Brain microvascular endothelial cell (primary cell): Measurements from ENCODE around the gene TEKT3.

ENCODE experiments used
- DNase-seq: peaks from one replicate; pipeline ENCODE4 v3.0.0-alpha.2; 2020
- H3K27ac ChIP-seq: fragments of 250-450 bp; sonication (Bioruptor Pico); 2 replicates; pipeline ENCODE4 v1.5.1; 2020; ENCODE audit warnings: mild to moderate bottlenecking, moderate library complexity
- H3K27me3 ChIP-seq: fragments of 250-450 bp; sonication (Bioruptor Pico); replicated peaks from 2 replicates; pipeline ENCODE4 v1.5.1; 2020; ENCODE audit warnings: mild to moderate bottlenecking
- H3K36me3 ChIP-seq: fragments of 250-450 bp; sonication (Bioruptor Pico); replicated peaks from 2 replicates; pipeline ENCODE4 v1.5.1; 2020; ENCODE audit warnings: mild to moderate bottlenecking
- H3K4me3 ChIP-seq: 2 replicates; pipeline ENCODE4 v1.5.1; 2011; ENCODE audit warnings: low read depth, mild to moderate bottlenecking, control low read depth, low read length, moderate library complexity
- in situ Hi-C: cut with HindIII; loops from 2 replicates; pipeline ENCODE4 v1.10.0; 2017; ENCODE audit warnings: low sequenced_read_pairs, low pct_ligation_motif_present
- TF ChIP-seq, protein P1 (sequence below): IDR thresholded peaks from 2 replicates; pipeline ENCODE4 v1.5.1; 2011; ENCODE audit warnings: low read depth, mild to moderate bottlenecking, moderate library complexity, low read length, control low read depth, inconsistent platforms; ENCODE audit errors: missing control alignments

The TEKT3 gene

GRCh38 chr17:15289285-15290183 lies 51.9 kb downstream of the TEKT3 start:
- in situ Hi-C loops = loop anchor here (25.0 kb wide), 1 partner anchor 198 kb away; no protein-coding TSS in a partner anchor
- DNase-seq = peak; percentile 71
- Histone ChIP-seq H3K4me3 (no peak overlapping the region), H3K27me3 (no peaks in the 10 kb centered on the region), H3K36me3 (no peaks in the 10 kb centered on the region), H3K27ac (peak overlapping the region; percentile 39)
- TF ChIP-seq, protein P1, sequence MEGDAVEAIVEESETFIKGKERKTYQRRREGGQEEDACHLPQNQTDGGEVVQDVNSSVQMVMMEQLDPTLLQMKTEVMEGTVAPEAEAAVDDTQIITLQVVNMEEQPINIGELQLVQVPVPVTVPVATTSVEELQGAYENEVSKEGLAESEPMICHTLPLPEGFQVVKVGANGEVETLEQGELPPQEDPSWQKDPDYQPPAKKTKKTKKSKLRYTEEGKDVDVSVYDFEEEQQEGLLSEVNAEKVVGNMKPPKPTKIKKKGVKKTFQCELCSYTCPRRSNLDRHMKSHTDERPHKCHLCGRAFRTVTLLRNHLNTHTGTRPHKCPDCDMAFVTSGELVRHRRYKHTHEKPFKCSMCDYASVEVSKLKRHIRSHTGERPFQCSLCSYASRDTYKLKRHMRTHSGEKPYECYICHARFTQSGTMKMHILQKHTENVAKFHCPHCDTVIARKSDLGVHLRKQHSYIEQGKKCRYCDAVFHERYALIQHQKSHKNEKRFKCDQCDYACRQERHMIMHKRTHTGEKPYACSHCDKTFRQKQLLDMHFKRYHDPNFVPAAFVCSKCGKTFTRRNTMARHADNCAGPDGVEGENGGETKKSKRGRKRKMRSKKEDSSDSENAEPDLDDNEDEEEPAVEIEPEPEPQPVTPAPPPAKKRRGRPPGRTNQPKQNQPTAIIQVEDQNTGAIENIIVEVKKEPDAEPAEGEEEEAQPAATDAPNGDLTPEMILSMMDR = no peak

DNA sequence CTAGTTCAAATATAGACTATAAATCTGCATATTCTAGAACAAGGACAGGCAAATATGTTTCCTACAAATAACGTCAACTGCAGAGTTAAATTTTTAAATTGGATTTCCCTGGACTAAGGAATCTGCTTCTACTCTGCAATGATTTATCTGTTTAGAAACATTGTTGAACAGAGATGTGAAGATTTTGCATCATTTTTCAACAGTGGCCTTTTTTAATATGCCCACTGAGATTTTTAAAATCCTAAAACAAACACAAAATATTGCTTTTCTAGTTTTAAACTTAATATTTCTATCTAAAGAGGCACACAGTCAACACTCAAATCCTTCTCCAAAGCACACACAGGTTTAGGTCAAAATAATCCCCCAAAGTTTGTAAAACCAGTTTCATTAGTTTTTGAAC lies 52.5 kb downstream of the TEKT3 start:
- in situ Hi-C loops = loop anchor here (25.0 kb wide), 1 partner anchor 198 kb away; no protein-coding TSS in a partner anchor
- Histone ChIP-seq H3K4me3 (no peak overlapping the region), H3K27me3 (no peaks in the 10 kb centered on the region), H3K27ac (no peak overlapping the region), H3K36me3 (no peaks in the 10 kb centered on the region)
- DNase-seq = no peak
- TF ChIP-seq, protein P1 = no peak

DNA sequence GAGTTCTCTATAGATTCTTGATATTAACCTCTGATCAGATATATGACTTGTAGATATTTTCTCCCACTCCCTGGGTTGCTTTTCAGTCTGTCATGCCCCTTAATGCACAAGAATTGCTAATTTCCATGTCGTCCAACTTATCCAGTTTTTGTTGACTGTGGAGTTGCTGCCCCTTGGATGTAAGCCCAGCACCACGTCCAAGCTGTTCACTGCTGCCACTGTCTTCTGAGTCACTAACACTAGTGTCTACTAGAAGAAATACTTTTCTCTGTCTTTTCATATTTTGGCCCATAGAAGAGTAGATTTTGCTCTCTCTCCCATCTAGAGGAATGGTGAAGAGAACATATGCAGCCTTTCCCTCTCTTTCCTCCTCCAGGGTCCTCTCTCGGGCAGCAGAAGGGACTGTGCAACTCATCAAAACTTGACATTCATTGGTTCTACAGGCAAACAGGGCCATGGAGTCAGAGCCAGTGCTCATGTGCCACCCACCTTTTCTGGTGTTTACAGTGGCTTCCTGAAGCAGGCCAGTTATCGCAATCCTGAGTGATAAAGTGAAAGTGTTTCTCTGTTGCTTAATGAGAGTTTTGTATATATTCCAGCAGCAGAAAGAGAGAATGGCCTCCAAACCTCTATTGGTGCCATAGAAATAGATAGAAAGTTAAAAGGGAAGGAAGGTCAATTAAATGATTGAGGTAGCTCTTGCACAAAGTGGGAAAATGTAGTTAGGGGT lies 53.7 kb downstream of the TEKT3 start:
- DNase-seq = no peak
- H3K27me3 ChIP-seq = no peaks in the 10 kb centered on the region
- no peak overlapping the region for H3K27ac ChIP-seq
- no peak overlapping the region for H3K4me3 ChIP-seq
- H3K36me3 ChIP-seq = no peaks in the 10 kb centered on the region
- in situ Hi-C loops = loop anchor here (25.0 kb wide), 1 partner anchor 200 kb away; no protein-coding TSS in a partner anchor
- TF ChIP-seq, protein P1 = no peak

DNA sequence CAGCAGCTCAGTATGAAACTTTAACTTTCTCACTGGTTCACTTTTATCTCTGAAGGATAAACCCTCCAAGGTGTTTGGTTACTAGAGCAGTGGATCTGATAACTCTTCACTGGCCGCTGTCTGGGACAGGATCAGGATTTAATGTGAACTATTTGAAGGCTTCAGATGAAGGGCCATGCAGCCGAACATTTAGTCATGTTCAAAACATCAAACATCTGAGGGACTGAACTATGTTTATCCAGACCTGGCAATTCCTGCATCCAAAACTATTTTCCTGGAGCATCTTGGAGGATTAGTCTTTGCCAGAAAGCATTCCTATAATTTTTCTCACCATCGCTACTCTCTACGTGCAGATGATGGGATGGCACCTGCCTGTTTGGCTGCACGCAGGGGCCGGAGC lies 55.9 kb downstream of the TEKT3 start:
- Histone ChIP-seq H3K27me3 (no peaks in the 10 kb centered on the region), H3K36me3 (no peaks in the 10 kb centered on the region), H3K4me3 (no peak overlapping the region), H3K27ac (no peak overlapping the region)
- DNase-seq = no peak
- TF ChIP-seq, protein P1 = no peak
- in situ Hi-C loops = loop anchor here (25.0 kb wide), 1 partner anchor 202 kb away; no protein-coding TSS in a partner anchor

DNA sequence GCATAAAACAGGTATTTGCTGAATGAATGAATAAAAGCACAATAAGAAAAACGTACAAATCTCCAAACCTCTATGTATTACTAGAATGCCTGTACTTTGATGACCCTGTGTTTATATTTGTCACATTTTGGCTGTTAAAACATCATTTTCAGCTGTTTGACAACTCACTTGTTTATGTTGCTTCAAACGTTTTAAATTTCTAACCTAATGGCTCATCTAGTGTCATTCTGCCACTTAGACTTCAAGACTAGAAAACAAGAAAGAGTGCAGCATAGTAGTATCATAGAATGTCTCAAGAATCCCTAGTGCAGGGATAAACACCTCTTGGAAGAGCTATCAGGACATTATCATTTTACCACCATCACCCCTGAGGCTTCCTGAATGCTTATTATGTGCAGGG lies 56.9 kb downstream of the TEKT3 start:
- Histone ChIP-seq H3K27me3 (no peaks in the 10 kb centered on the region), H3K4me3 (no peak overlapping the region)
- in situ Hi-C loops = loop anchor here (25.0 kb wide), 1 partner anchor 203 kb away; no protein-coding TSS in a partner anchor

More for the DNA sequence above, 56.9 kb downstream of the TEKT3 start:
- Histone ChIP-seq H3K36me3 (no peaks in the 10 kb centered on the region), H3K27ac (no peak overlapping the region)
- TF ChIP-seq, protein P1 = no peak
- DNase-seq = no peak
